ENCODE data around the gene KRTAP5-4. TPM values are rescaled to one million over a fixed set of nuclear protein-coding genes. Genes with fewer than 3 reads are reported as not detected.

The KRTAP5-4 gene
- total RNA-seq, 4 donors from 2014 or later: not detected

DNA sequence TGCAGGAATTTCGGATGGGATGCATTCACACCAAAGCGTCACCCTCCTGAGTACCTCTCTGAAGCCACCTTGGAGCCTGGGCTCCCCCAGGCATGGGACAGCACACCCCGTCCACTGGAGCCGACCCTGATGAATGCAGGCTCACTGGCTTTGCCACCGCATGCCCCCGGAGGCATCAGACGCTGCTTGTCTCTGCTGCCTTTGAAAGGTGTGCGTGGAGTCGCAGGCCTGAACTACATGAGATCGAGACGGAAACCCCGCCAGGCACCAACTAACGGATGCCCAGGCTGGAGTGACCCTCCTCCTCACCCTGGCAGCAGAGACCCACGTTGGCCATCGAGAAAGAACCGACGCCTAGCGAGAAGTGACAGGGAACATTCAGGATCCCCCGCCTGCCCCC is 30.1 kb upstream of the KRTAP5-4 start:
- H3K36me3 ChIP-seq: no peaks in the 10 kb centered on the region
- peak in 1 of 2 donors; percentile 12 for DNase-seq
- intact Hi-C loops (cut with DNase I; ENCODE audit: low total_unique reads): no loop called here

DNA sequence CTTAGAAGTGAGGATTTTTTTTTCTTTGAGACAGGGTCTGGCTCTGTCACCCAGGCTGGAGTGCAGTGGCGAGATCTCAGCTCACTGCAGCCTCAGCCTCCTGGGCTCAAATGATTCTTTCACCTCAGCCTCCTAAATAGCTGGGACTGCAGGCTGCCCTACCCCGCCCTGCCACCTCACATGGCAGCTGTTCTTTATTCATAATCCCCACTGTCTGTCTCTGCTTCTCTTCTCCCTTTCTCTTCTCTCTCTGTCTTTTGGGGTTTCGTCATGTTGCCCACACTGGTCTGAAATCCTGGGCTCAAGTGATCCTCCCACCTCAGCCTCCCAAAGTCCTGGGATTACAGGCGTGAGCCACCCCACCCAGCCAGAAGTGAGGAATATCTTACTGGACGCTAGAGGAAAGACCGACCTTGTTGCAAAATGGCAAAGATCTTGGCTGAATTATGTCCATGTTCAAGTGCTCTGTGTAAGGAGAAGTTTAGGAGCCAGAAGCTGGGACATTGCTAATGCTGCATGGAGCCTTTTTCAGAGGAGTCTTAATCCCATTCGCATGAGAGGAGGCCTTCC is 29.6 kb upstream of the KRTAP5-4 start:
- intact Hi-C loops (cut with DNase I; ENCODE audit: low total_unique reads): no loop called here
- Histone ChIP-seq H3K27ac (no peak overlapping the region), H3K4me1 (no peaks in the 10 kb centered on the region), H3K27me3 (no peaks in the 10 kb centered on the region), H3K4me3 (no peak overlapping the region), H3K36me3 (no peaks in the 10 kb centered on the region), H3K9me3 (no peaks in the 10 kb centered on the region)
- no peak for DNase-seq
- TF ChIP-seq, protein P1, sequence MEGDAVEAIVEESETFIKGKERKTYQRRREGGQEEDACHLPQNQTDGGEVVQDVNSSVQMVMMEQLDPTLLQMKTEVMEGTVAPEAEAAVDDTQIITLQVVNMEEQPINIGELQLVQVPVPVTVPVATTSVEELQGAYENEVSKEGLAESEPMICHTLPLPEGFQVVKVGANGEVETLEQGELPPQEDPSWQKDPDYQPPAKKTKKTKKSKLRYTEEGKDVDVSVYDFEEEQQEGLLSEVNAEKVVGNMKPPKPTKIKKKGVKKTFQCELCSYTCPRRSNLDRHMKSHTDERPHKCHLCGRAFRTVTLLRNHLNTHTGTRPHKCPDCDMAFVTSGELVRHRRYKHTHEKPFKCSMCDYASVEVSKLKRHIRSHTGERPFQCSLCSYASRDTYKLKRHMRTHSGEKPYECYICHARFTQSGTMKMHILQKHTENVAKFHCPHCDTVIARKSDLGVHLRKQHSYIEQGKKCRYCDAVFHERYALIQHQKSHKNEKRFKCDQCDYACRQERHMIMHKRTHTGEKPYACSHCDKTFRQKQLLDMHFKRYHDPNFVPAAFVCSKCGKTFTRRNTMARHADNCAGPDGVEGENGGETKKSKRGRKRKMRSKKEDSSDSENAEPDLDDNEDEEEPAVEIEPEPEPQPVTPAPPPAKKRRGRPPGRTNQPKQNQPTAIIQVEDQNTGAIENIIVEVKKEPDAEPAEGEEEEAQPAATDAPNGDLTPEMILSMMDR (IDR thresholded peaks at IDR 0.05): no peak
- TF ChIP-seq POLR2A (IDR thresholded peaks at IDR 0.05): no peak

More for the DNA sequence above, 30.1 kb upstream of the KRTAP5-4 start:
- Histone ChIP-seq H3K27ac (no peak overlapping the region), H3K9me3 (no peaks in the 10 kb centered on the region), H3K4me3 (no peak overlapping the region), H3K4me1 (no peaks in the 10 kb centered on the region), H3K27me3 (no peaks in the 10 kb centered on the region)
- TF ChIP-seq, protein P1 (IDR thresholded peaks at IDR 0.05): no peak
- no peak for TF ChIP-seq POLR2A (IDR thresholded peaks at IDR 0.05)

DNA sequence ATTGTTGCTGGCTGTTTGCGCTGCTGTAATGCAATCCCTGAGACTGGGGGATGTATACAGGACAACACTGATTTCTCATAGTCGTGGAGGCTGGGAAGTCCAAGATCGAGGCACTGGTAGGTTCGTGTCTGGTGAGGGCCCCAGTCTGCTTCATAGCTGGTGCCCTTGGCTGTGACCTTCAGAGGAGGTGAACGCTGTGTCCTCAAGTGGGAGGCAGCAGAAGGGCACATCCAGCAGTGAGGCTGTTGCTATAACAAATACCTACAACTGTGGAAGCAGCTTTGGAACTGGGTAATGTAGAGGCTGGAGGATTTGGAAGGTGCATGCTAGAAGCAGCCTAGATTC is 29.0 kb upstream of the KRTAP5-4 start:
- Histone ChIP-seq H3K4me3 (no peak overlapping the region), H3K27me3 (no peaks in the 10 kb centered on the region), H3K27ac (no peak overlapping the region), H3K4me1 (no peaks in the 10 kb centered on the region), H3K36me3 (no peaks in the 10 kb centered on the region), H3K9me3 (no peaks in the 10 kb centered on the region)
- DNase-seq: no peak
- intact Hi-C loops (cut with DNase I; ENCODE audit: low total_unique reads): no loop called here
- TF ChIP-seq, protein P1 (IDR thresholded peaks at IDR 0.05): no peak
- TF ChIP-seq POLR2A (IDR thresholded peaks at IDR 0.05): no peak

DNA sequence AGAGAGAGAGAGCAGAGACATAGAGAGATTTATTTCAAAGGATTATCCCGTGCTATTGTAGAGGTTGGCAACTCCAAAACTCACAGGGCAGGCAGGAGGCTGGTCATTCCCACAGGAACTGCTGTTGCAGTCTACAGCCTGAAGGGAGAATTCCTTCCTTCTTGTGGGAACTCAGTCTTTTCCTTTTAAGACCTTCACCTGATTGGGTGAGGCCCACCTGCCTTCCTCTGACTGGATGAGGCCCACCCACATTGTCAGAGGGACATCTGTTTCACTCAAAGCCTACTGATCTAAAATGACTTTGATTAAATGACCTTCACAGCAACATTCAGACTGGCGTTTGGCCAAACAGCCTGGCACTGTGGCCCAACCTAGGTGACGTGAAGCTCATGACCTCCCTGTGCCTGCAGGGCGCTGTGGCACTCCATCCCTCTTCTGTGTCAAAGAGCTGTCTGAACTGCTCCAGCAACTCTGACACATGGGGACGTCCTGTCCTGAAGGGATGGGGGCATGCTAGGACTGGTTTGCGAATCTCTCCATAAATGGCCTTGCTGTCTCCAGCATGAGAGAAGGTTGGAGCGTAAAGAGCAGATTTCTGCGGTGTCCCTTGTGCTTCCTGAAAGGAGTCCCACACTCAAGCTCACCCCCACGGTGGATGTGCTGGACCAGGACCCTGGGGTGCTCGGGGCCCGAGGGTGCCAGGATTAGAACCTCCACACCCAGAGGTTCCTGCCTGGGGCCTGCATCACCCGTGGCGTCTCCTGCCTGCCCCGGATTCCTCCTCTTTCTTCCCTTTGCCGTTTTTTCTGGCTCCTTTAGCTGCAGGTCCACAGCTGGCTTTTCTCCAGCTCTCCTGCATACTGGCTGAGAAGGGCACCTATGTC is 28.3 kb upstream of the KRTAP5-4 start:
- Histone ChIP-seq H3K4me1 (no peaks in the 10 kb centered on the region), H3K4me3 (no peak overlapping the region), H3K36me3 (no peaks in the 10 kb centered on the region), H3K27ac (no peak overlapping the region), H3K9me3 (no peaks in the 10 kb centered on the region), H3K27me3 (no peaks in the 10 kb centered on the region)
- intact Hi-C loops (cut with DNase I; ENCODE audit: low total_unique reads): no loop called here
- no peak for DNase-seq
- TF ChIP-seq, protein P1 (IDR thresholded peaks at IDR 0.05): no peak
- TF ChIP-seq POLR2A (IDR thresholded peaks at IDR 0.05): no peak

DNA sequence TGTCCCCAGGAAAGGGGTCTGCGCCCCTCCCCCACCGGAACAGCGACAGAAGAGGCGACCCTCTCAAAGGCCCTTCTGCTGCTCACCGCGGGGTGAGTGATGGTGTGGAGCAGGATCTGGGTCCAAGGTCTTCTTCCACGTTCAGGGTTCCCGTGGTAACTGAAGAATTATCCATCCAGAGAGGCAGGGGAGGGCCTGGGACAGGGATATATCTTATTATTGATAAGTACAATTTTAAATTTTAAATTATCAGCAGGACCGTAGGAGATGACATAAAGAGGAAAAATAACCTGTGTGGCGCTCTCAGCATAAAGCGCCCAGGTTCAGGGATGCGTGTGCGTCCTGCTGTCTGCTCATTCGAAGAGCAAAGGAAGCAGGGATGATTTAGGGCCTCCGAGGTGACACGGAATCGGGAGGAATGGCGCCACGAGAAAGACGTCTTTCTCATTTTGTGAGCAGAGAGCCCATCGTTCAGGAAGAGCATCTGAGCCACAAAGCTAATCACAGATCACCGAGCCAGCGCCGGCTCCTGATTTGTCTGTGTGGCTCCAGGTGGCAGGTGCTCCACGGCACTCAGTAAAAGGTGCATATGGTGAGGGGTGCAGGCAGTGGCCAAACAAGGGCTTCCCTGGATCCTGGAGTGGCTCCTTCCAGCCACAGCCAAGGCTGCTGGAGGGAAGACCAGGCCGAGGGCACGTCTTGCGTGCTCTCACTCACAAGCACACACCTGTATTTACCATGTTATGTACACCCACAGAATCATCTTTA is 26.9 kb upstream of the KRTAP5-4 start:
- DNase-seq: no peak
- intact Hi-C loops (cut with DNase I; ENCODE audit: low total_unique reads): no loop called here
- H3K36me3 ChIP-seq: no peaks in the 10 kb centered on the region
- no peak overlapping the region for H3K27ac ChIP-seq
- no peak overlapping the region for H3K4me3 ChIP-seq
- TF ChIP-seq POLR2A (IDR thresholded peaks at IDR 0.05): no peak
- TF ChIP-seq, protein P1 (IDR thresholded peaks at IDR 0.05): no peak
- no peaks in the 10 kb centered on the region for H3K27me3 ChIP-seq
- no peaks in the 10 kb centered on the region for H3K4me1 ChIP-seq
- no peaks in the 10 kb centered on the region for H3K9me3 ChIP-seq
